GM12865 (cell line): ENCODE results near the gene HTR3D.
A peak's percentile ranks its signal among the peaks of the same experiment; 100 is the strongest.
"Not testable (repeated sequence)": the region's sequence is repeated elsewhere in the genome, so short reads cannot be mapped to it uniquely, and the experiment has no call there.

Source experiments
- DNase-seq: peaks from one replicate; pipeline ENCODE4 v3.0.0; 2010; ENCODE audit warnings: low read depth
- H3K4me3 ChIP-seq: 2 replicates; pipeline ENCODE4 v1.5.1; 2011; ENCODE audit warnings: mild to moderate bottlenecking, low read depth, low read length, control low read depth
- TF ChIP-seq, protein P1 (sequence below): IDR thresholded peaks from 2 replicates; pipeline ENCODE4 v1.5.1; 2011; ENCODE audit warnings: low read length, control low read depth, low read depth, inconsistent platforms; ENCODE audit not compliant: insufficient read depth; ENCODE audit errors: missing control alignments

The HTR3D gene

GRCh38 chr3:183991403-183991802 lies 40.1 kb upstream of the HTR3D start:
- TF ChIP-seq, protein P1, sequence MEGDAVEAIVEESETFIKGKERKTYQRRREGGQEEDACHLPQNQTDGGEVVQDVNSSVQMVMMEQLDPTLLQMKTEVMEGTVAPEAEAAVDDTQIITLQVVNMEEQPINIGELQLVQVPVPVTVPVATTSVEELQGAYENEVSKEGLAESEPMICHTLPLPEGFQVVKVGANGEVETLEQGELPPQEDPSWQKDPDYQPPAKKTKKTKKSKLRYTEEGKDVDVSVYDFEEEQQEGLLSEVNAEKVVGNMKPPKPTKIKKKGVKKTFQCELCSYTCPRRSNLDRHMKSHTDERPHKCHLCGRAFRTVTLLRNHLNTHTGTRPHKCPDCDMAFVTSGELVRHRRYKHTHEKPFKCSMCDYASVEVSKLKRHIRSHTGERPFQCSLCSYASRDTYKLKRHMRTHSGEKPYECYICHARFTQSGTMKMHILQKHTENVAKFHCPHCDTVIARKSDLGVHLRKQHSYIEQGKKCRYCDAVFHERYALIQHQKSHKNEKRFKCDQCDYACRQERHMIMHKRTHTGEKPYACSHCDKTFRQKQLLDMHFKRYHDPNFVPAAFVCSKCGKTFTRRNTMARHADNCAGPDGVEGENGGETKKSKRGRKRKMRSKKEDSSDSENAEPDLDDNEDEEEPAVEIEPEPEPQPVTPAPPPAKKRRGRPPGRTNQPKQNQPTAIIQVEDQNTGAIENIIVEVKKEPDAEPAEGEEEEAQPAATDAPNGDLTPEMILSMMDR: no peak
- H3K4me3 ChIP-seq: no peak overlapping the region
- no peak for DNase-seq

DNA sequence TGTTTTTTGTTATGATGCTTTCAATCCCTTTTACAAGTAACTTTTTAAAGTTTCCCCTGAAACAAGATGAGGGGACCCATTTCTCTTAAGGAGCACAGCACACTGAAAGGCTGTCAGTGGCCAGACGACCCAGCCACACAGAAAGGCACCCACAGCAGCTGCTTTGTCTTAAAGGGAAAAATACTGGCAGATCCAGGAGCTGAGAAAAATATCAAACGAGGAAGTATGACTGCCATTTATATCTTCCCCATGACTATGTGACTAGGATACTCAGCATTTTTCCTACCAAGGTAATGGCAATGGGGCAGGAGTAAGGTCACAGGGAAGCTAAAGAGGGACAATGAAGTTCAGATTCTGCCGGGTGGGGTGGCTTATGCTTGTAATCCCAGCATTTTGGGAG lies 29.8 kb upstream of the HTR3D start:
- no peak for DNase-seq
- H3K4me3 ChIP-seq: no peak overlapping the region
- TF ChIP-seq, protein P1: no peak

DNA sequence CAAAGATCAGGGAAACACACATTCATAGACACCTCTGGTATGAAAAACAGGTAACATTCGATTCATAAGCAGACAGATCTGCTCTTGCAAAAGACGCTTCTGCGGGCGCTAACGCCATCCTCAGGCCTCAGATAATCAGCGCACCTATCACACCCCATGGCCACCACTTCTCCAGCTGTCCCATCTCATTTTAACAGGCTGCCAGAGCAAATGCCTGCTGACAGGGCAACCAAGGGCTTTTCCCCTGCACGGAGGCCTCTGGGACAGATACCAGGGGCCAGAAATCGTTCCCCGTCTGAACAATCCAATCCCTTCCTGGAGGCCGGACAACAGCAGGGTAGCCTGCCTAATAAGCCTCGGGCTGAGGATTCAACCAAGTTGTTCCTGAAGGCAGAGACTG lies 29.1 kb upstream of the HTR3D start:
- DNase-seq: no peak
- TF ChIP-seq, protein P1: no peak

DNA sequence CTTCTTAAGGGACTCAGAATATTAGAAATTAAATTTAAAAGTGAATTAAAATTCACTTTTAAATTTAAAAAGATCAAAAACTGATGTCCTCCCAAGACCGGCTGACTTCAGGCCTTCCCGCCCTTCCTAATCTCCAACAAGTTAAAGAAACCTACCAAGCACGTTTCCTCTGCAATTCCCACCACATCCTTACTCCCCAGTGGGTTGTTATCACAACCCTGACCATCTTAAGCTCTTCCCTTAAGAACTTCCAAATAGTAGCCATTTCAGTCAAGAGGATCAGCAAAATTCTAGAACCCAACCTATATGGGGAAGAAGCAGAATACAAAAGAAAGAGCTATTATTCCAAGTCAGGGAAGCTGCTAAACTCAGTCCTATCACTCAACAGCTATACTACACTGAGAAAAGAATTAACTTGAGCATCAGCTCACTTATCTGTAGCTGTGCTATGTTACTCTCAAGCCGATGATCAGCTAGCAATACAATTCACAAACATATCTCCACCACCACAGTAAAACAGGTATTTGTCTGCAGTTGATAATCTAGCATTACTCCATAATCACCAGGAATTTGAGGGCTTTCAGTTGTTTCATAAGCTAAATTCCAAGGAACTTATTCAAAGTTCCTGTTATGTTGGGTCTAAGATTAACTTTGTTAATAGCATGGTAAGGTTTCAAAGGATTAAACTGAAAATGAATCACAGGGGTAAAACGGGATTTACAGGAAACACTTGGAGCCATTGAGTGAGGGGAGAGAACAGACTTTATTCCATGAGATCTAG lies 28.2 kb upstream of the HTR3D start:
- no peak for DNase-seq
- TF ChIP-seq, protein P1: no peak
- H3K4me3 ChIP-seq: no peak overlapping the region

More for the DNA sequence above, 29.1 kb upstream of the HTR3D start:
- no peak overlapping the region for H3K4me3 ChIP-seq

- TF ChIP-seq, protein P1: no peak
- no peak overlapping the region for H3K4me3 ChIP-seq
- no peak for DNase-seq
Measured at GRCh38 chr3:184004476-184004875, 27.1 kb upstream of the HTR3D start.

DNA sequence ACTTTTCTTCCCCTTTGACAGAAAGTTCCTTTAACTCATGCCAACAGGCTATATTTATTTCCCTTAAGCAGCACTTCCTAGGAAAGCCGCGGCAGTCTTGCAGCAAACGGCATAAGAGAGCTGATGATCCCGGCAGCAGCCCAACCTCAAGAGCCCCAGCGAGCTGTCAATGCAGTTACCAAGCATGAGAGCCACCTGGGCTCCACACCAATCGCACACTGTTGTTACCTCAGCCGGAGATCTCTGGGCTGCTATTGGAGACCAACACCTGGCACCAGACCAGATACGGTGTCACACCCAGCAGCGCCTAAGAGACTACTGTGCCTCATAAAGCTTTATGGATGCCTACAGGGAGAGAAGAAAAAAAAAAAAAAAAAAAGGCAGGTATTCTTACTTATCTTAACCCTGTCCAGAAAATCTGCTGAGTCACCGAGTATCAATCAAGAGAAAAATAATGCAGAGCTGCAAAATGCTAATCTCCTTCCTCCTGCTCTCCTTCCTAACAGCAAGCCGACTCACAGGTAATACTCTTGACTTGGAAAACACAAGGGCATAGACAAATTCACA lies 25.5 kb upstream of the HTR3D start:
- H3K4me3 ChIP-seq: no peak overlapping the region
- TF ChIP-seq, protein P1: no peak
- DNase-seq: peak; percentile 2

GRCh38 chr3:184007143-184007813 lies 24.3 kb upstream of the HTR3D start:
- not testable (repeated sequence) for DNase-seq

More at GRCh38 chr3:184007143-184007813, 24.3 kb upstream of the HTR3D start:
- not testable (repeated sequence) for H3K4me3 ChIP-seq
